Epidermal melanocyte (primary cell): ENCODE data around the gene GRAPL.
"Not testable (repeated sequence)": the region's sequence is repeated elsewhere in the genome, so short reads cannot be mapped to it uniquely, and the experiment has no call there.

ENCODE experiments used
- DNase-seq: peaks from one replicate; pipeline ENCODE4 v3.0.0; 2011; ENCODE audit warnings: low spot score; ENCODE audit not compliant: insufficient read length

Gene GRAPL

DNA sequence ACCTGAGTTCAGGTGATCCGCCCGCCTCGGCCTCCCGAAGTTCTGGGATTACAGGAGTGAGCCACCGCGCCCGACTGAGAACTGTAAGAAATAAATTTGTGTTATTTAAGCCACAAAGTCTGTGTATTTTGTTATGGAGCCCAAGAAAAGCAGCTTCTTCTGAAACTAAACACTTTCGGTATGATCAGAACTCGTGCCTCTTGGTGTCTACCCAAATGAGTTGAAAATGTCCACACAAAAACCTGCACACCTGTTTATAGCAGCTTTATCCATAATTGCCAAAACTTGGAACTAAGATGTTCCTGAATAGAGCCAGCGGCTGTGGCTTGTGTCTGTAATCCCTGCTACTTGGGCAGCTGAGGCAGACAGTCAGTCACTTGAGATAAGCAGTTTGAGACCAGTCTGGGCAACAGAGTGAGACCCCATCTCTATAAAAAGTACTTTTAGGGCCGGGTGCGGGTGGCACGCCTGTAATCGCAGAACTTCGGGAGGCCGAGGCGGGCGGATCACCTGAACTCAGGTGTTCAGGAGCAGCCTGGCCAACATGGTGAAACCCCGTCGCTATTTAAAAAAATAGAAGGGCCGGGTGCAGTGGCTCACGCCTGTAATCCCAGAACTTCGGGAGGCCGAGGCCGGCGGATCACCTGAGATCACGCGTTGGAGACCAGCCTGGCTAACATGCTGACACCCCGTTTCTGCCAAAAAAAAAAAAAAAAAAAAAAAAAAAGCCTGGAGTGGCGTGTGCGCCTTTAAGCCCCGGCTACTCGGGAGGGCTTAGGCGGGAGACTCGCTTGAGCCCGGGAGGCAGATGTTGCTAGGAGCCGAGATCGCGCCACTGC, 61.7 kb downstream of the GRAPL start:
- DNase-seq = not testable (repeated sequence)

DNA sequence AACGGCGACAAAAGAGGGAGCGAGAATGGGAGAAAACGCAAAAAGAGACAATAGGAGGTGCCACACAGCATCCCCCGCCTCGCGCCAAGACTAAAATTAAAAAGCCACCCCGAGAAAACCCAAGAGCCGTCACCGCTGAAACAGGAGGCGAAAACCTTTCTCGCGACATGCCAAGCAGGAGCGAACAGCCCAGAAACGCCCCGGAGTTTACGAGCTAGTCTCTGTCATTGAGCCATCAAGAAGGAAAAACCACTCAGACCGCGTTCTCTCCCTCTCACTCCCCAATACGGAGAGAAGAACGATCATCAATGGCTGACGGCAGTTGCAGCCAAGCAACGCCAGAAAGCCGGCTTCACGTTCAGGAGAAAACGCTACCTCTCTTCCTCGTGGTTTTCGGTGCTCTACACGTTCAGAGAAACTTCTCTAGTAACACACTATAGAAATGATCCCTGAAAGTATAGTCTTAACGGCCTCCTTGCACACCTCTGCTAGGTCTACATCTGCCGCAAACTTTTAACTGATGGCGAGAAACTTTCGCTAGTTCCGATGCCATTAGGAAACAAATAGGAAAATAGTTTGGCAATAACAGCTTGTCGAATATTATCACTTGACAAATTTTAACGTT, 62.5 kb downstream of the GRAPL start:
- not testable (repeated sequence) for DNase-seq

DNA sequence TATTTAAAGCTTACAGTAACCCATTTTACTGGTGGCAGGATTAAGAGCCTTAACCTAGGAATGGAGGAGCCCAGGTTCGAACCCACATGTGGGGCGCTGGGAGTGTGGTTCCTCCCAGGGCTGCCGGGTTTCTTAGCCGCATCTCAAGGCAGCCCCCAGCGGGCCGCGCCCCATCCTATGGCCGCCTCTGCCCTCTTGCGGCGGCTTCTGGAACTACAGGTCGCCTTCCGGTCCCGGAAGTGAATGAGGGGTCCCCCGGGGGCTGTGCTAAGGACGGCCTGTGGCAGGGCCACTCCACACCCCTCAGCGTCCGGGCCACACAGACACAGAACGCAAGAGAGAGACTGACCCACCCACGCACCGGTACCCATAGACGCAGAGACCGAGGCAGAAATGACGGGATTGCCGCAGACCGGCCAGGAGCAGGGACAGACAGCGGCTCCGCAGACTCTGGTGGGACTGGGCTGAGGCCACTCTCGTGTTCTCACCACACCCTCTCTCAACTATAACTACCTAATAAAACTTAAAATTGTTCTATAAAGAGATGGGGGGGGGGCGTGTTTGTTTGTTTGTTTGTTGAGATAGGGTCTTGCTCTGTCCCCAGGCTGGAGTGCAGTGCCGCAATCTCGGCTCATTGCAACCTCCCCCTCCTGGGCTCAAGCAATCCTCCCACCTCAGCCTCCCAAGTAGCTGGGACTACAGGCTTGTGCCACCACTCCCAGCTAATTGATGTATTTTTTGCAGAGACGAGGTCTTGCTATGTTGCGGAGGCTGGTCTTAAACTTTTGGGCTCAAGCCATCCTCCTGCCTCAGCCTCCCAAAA, 69.2 kb downstream of the GRAPL start:
- not testable (repeated sequence) for DNase-seq

DNA sequence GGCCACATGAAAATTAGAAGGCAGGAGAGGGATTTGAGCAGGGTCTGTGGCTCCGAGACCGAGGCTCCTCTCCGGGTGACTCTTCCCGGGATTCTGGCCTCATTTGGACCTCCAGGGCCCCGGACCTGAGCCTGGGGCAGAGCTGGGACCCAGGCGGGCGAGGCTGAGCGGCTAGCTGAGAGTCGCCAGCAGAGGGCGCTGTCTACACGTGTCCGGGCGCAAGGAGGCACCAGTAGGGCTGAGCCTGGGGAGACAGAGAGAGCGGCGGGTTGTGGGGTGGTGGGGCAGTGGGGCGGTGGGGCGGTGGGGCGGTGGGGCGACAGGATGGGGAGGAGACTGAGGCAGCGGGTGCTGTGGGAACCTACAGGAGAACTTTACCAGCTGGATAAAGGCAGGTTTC, 75.1 kb downstream of the GRAPL start:
- not testable (repeated sequence) for DNase-seq

DNA sequence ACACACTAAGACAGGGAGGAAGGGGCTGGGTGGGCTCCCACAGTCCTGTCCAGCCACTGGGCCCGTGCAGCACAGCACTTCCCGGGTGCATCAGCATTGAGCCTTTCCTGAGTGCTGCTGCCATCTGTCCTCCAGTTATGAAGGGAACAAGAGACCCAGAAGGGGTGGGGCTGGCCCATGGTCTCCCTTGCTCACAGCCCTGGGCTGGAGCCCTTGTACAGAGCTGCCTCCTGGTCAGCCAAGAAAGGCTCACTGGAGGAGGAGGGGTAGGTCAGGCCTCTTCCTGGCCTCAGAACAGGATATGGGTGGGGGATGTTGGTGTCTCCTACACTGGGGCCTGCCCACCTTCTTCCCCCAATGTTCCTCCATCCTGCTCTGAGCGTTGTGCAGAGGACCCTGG, 76.0 kb downstream of the GRAPL start:
- not testable (repeated sequence) for DNase-seq
